ENCODE results near the gene NAA80. TPM values are rescaled to one million over a fixed set of nuclear protein-coding genes. Genes with fewer than 3 reads are reported as not detected.

Gene NAA80
- total RNA-seq, 1 experiment from 2014 or later: 8.7 TPM

GRCh38 chr3:50334339-50335075, 35.3 kb upstream of the NAA80 start:
- no TSS peak for BruUV-seq (replicated peaks)
- CTCF ChIA-PET: no interaction called here
- Histone ChIP-seq H3K79me2 (ENCODE audit: low read length) (peaks cover 53% of the 10 kb centered on the region), H3K9me3 (ENCODE audit: low read length) (no peaks in the 10 kb centered on the region), H3K27me3 (ENCODE audit: low read length) (no peaks in the 10 kb centered on the region), H2AFZ (ENCODE audit: low read length) (no peak overlapping the region), H3K4me2 (ENCODE audit: low read length) (peak overlapping the region; percentile 88), H3K9ac (ENCODE audit: low read length) (no peak overlapping the region), H3K4me1 (ENCODE audit: insufficient read depth, low read length) (peaks cover 32% of the 10 kb centered on the region), H3K9me2 (replicated peaks; ENCODE audit: low read length) (no peaks in the 10 kb centered on the region), H3K36me3 (ENCODE audit: low read depth, low read length) (peaks cover 26% of the 10 kb centered on the region; the same call in 1 of the 2 replicates), H3K27ac (ENCODE audit: low read length) (no peak overlapping the region), H3F3A (ENCODE audit: low read length, unreplicated experiment) (no peaks in the 10 kb centered on the region), H4K20me1 (ENCODE audit: low read length) (peaks cover 13% of the 10 kb centered on the region; the same call in 1 of the 2 replicates), H3K4me3 (ENCODE audit: low read length) (peak overlapping the region; percentile 89; the same call in 1 of the 2 replicates)
- TF ChIP-seq EZH2 (IDR thresholded peaks at IDR 0.05; ENCODE audit: low read length, unreplicated experiment) (no peak), EZH2phosphoT487 (IDR thresholded peaks at IDR 0.05; ENCODE audit: borderline replicate concordance, low read length) (no peak), CTCF (conservative IDR thresholded peaks at IDR 0.05; ENCODE audit: low read depth, low read length) (no peak)
- intact Hi-C loops (cut with micrococcal nuclease): no loop called here
- POLR2A ChIA-PET (ENCODE audit: unreplicated experiment): no interaction called here
- DNase-seq (no peak), ATAC-seq (no peak)

DNA sequence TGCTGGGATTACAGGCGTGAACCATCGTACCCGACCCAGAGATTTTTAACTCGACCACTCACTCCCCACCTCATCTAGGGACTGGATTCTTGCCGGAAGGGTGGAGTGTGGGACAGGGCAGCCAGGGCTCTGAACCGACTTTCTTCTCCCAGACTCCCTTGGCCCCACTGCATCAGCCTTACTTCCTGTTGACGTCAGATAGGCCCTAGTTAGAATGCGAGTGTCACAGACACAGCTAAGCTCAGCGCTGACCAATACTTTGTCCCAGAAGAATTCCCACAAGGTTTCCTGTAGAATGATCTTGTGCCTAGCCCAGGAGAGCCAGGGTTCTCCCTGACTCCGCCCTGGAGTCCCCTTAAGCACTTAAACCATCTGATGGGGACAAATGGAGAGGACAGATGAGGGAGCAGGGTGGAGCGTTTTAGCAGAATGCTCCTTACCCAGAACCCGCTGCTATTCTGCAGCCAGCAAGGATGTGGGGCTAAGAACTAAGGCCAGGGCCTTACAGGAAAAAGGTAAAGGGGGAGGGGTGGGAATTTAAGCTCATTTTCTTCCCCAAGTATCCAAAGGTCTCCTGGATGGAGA, 34.6 kb upstream of the NAA80 start:
- DNase-seq: no peak
- Histone ChIP-seq H3K79me2 (ENCODE audit: low read length) (peaks cover 53% of the 10 kb centered on the region), H2AFZ (ENCODE audit: low read length) (no peak overlapping the region), H3K4me2 (ENCODE audit: low read length) (peak overlapping the region; percentile 88), H3K9ac (ENCODE audit: low read length) (no peak overlapping the region), H4K20me1 (ENCODE audit: low read length) (peaks cover 13% of the 10 kb centered on the region; the same call in 1 of the 2 replicates), H3K4me1 (ENCODE audit: insufficient read depth, low read length) (peaks cover 32% of the 10 kb centered on the region), H3K27me3 (ENCODE audit: low read length) (no peaks in the 10 kb centered on the region), H3K36me3 (ENCODE audit: low read depth, low read length) (peaks cover 26% of the 10 kb centered on the region; the same call in 1 of the 2 replicates), H3K27ac (ENCODE audit: low read length) (no peak overlapping the region), H3F3A (ENCODE audit: low read length, unreplicated experiment) (no peaks in the 10 kb centered on the region), H3K9me2 (replicated peaks; ENCODE audit: low read length) (no peaks in the 10 kb centered on the region), H3K4me3 (ENCODE audit: low read length) (no peak overlapping the region), H3K9me3 (ENCODE audit: low read length) (no peaks in the 10 kb centered on the region)
- no TSS peak for BruUV-seq (replicated peaks)
- TF ChIP-seq CTCF (conservative IDR thresholded peaks at IDR 0.05; ENCODE audit: low read depth, low read length) (no peak), EZH2phosphoT487 (IDR thresholded peaks at IDR 0.05; ENCODE audit: borderline replicate concordance, low read length) (no peak), EZH2 (IDR thresholded peaks at IDR 0.05; ENCODE audit: low read length, unreplicated experiment) (no peak)
- POLR2A ChIA-PET (ENCODE audit: unreplicated experiment): no interaction called here
- ATAC-seq: no peak
- intact Hi-C loops (cut with micrococcal nuclease): no loop called here
- CTCF ChIA-PET: no interaction called here

Data from PC-3 (cell line).